H1 (cell line): ENCODE measurements around the gene DAPK2. TPM values are rescaled to one million over a fixed set of nuclear protein-coding genes. Genes with fewer than 3 reads are reported as not detected.

Experiments
- CTCF ChIA-PET: fragments of 300-600 bp; sonication (Branson Sonifier 250); formaldehyde crosslinking; loops from one replicate; lab custom pipeline; 2021; ENCODE audit not compliant: partially characterized antibody; lab: Charles Lee
- POLR2A ChIA-PET: fragments of 300-600 bp; sonication (Branson Sonifier 250); formaldehyde crosslinking; loops from one replicate; lab custom pipeline; 2021; ENCODE audit warnings: inconsistent platforms; ENCODE audit not compliant: partially characterized antibody; lab: Charles Lee
- DNase-seq, 2 experiments: peaks; one replicate each; pipeline versions ENCODE4 v3.0.0 to v3.0.0-alpha.2; 2010 to 2022; ENCODE audit warnings: low spot score in 2 of 2, low read depth in 1 of 2, mixed read lengths in 1 of 2
- FAIRE-seq: peaks from 2 replicates; lab custom pipeline; 2011; peaks lifted over from hg19 to GRCh38; lab: Jason Lieb, UNC
- H2AFZ ChIP-seq: 2 replicates; pipeline ENCODE4 v1.8.1; 2012; ENCODE audit warnings: low read length, inconsistent platforms
- H2AK5ac ChIP-seq: 2 replicates; pipeline ENCODE4 v1.6.1; 2013; ENCODE audit warnings: low read depth, low read length
- H2BK120ac ChIP-seq: replicated peaks from 2 replicates; pipeline ENCODE3; 2013; ENCODE audit warnings: low read depth, low read length, inconsistent platforms
- H2BK12ac ChIP-seq: 2 replicates; pipeline ENCODE4 v1.6.1; 2013; ENCODE audit warnings: low read depth, low read length
- H2BK15ac ChIP-seq: 2 replicates; pipeline ENCODE4 v1.6.1; 2013; ENCODE audit warnings: low read length
- H2BK20ac ChIP-seq: 2 replicates; pipeline ENCODE4 v1.6.1; 2013; ENCODE audit warnings: low read length
- H2BK5ac ChIP-seq: 2 replicates; pipeline ENCODE4 v1.6.1; 2013; ENCODE audit warnings: low read depth, low read length
- H3K14ac ChIP-seq: 2 replicates; pipeline ENCODE4 v1.6.1; 2013; ENCODE audit warnings: inconsistent platforms; ENCODE audit not compliant: insufficient read length
- H3K18ac ChIP-seq: 2 replicates; pipeline ENCODE4 v1.6.1; 2013; ENCODE audit warnings: low read length; ENCODE audit errors: extremely low read depth
- H3K23ac ChIP-seq: 2 replicates; pipeline ENCODE4 v1.6.1; 2013; ENCODE audit warnings: inconsistent platforms; ENCODE audit not compliant: insufficient read length
- H3K23me2 ChIP-seq: 2 replicates; pipeline ENCODE4 v1.6.1; 2013; ENCODE audit warnings: low read depth, low read length
- H3K27ac ChIP-seq: 2 replicates; pipeline ENCODE4 v1.6.1; 2011; ENCODE audit warnings: low read depth, low read length, inconsistent platforms
- H3K27me3 ChIP-seq, 4 experiments: replicated peaks in 1 of 4; 1 replicate in 1 of 4; 2 replicates in 3 of 4; pipeline versions ENCODE4 v1.6.1 to v1.8.1; 2011 to 2013; ENCODE audit warnings: low read length in 3 of 4, mild to moderate bottlenecking in 3 of 4, inconsistent platforms in 2 of 4, mixed read lengths in 2 of 4, moderate library complexity in 1 of 4; ENCODE audit not compliant: control insufficient read depth in 3 of 4, insufficient read depth in 3 of 4; ENCODE audit errors: extremely low read depth in 1 of 4
- H3K36me3 ChIP-seq, 4 experiments: 2 replicates each; pipeline versions ENCODE4 v1.6.1 to v1.8.1; 2011 to 2013; ENCODE audit warnings: mild to moderate bottlenecking in 4 of 4, low read length in 3 of 4, moderate library complexity in 2 of 4, control low read depth in 1 of 4, inconsistent platforms in 1 of 4; ENCODE audit not compliant: insufficient read depth in 4 of 4, control insufficient read depth in 2 of 4
- H3K4ac ChIP-seq: replicated peaks from 2 replicates; pipeline ENCODE3; 2013; ENCODE audit warnings: low read length, low read depth, mixed read lengths, inconsistent platforms; ENCODE audit not compliant: insufficient read length
- H3K4me1 ChIP-seq, 4 experiments: replicated peaks in 1 of 4; 1 replicate in 1 of 4; 2 replicates in 3 of 4; pipeline versions ENCODE4 v1.6.1 to v1.8.1; 2011 to 2013; ENCODE audit warnings: low read length in 3 of 4, inconsistent platforms in 2 of 4, mixed read lengths in 1 of 4; ENCODE audit not compliant: insufficient read depth in 4 of 4, control insufficient read depth in 3 of 4
- H3K4me2 ChIP-seq, 2 experiments: 2 replicates each; pipeline versions ENCODE4 v1.6.1 to v1.8.1; 2011 to 2013; ENCODE audit warnings: low read depth in 2 of 2, low read length in 2 of 2, control low read depth in 1 of 2, inconsistent platforms in 1 of 2, mild to moderate bottlenecking in 1 of 2; ENCODE audit not compliant: insufficient read depth in 1 of 2
- H3K4me3 ChIP-seq, 4 experiments: fragments of 200-600, 300-600 bp in 1 of 4; sonication (generic), shearing (Covaris generic), sonication (Bioruptor Twin) in 1 of 4; 2 replicates each; pipeline versions ENCODE4 v1.5.1 to v1.8.1; 2011 to 2016; ENCODE audit warnings: low read length in 4 of 4, low read depth in 3 of 4, control low read depth in 2 of 4, inconsistent platforms in 2 of 4, mild to moderate bottlenecking in 2 of 4, mixed read lengths in 1 of 4, moderate library complexity in 1 of 4; ENCODE audit not compliant: insufficient read depth in 2 of 4; ENCODE audit errors: extremely low read depth in 1 of 4
- H3K56ac ChIP-seq: replicated peaks from 2 replicates; pipeline ENCODE3; 2013; ENCODE audit warnings: low read depth, mild to moderate bottlenecking, mixed read lengths, low read length, inconsistent platforms; ENCODE audit not compliant: insufficient read length
- H3K79me1 ChIP-seq: 2 replicates; pipeline ENCODE4 v1.6.1; 2013; ENCODE audit warnings: low read depth, low read length, control low read depth
- H3K79me2 ChIP-seq, 2 experiments: 2 replicates each; pipeline versions ENCODE4 v1.6.1 to v1.8.1; 2012 to 2013; ENCODE audit warnings: low read length in 2 of 2, mild to moderate bottlenecking in 2 of 2, inconsistent platforms in 1 of 2; ENCODE audit not compliant: insufficient read depth in 2 of 2, control insufficient read depth in 1 of 2
- H3K9ac ChIP-seq, 4 experiments: replicated peaks in 1 of 4; 1 replicate in 1 of 4; 2 replicates in 3 of 4; pipeline versions ENCODE4 v1.6.1 to v1.8.1; 2011 to 2013; ENCODE audit warnings: low read depth in 3 of 4, low read length in 3 of 4, control low read depth in 2 of 4, mild to moderate bottlenecking in 2 of 4, moderate library complexity in 2 of 4, inconsistent platforms in 1 of 4; ENCODE audit errors: extremely low read depth in 1 of 4
- H3K9me3 ChIP-seq, 2 experiments: 2 replicates each; pipeline versions ENCODE4 v1.6.1 to v1.8.1; 2012 to 2013; ENCODE audit warnings: mild to moderate bottlenecking in 2 of 2, moderate library complexity in 2 of 2, control low read depth in 1 of 2, inconsistent platforms in 1 of 2, low read depth in 1 of 2, low read length in 1 of 2, mixed read lengths in 1 of 2; ENCODE audit not compliant: insufficient read depth in 2 of 2
- H4K20me1 ChIP-seq, 2 experiments: replicated peaks in 1 of 2; 2 replicates each; pipeline versions ENCODE3 to v1.8.1; 2011 to 2013; ENCODE audit warnings: inconsistent platforms in 2 of 2, low read length in 2 of 2, mild to moderate bottlenecking in 1 of 2; ENCODE audit not compliant: insufficient read depth in 2 of 2, control insufficient read depth in 1 of 2
- H4K5ac ChIP-seq: 2 replicates; pipeline ENCODE4 v1.6.1; 2013; ENCODE audit warnings: low read length, low read depth, mixed read lengths, inconsistent platforms; ENCODE audit not compliant: insufficient read length
- H4K8ac ChIP-seq: 2 replicates; pipeline ENCODE4 v1.8.0; 2013; ENCODE audit warnings: mild to moderate bottlenecking, moderate library complexity, low read length, inconsistent platforms; ENCODE audit not compliant: insufficient read depth; ENCODE audit errors: extremely low read depth
- H4K91ac ChIP-seq: replicated peaks from 2 replicates; pipeline ENCODE3; 2013; ENCODE audit warnings: low read length, mixed read lengths, inconsistent platforms; ENCODE audit not compliant: insufficient read length
- BRCA1 ChIP-seq: IDR thresholded peaks from 2 replicates; pipeline ENCODE4 v1.6.1; 2012; ENCODE audit warnings: low read depth, low read length, improper control_type of control experiment
- CBX5 ChIP-seq: fragments of 300-800, 300-1000 bp; sonication (generic); IDR thresholded peaks from 2 replicates; pipeline ENCODE4 v1.7.1; 2016; ENCODE audit warnings: antibody characterized with exemption, low read length, low read depth
- GTF2F1 ChIP-seq: IDR thresholded peaks from 2 replicates; pipeline ENCODE4 v1.6.1; 2012; ENCODE audit warnings: low read depth, low read length, improper control_type of control experiment, borderline replicate concordance
- HDAC6 ChIP-seq: IDR thresholded peaks from one replicate; pipeline ENCODE4 v1.7.1; 2012; ENCODE audit warnings: low read depth, mild to moderate bottlenecking, inconsistent platforms, low read length, moderate library complexity
- JUND ChIP-seq: IDR thresholded peaks from 2 replicates; pipeline ENCODE4 v1.6.1; 2011; ENCODE audit warnings: mild to moderate bottlenecking, improper control_type of control experiment, low read length
- NANOG ChIP-seq: IDR thresholded peaks from 2 replicates; pipeline ENCODE4 v1.6.1; 2011; ENCODE audit warnings: low read length, low read depth, mild to moderate bottlenecking, inconsistent platforms; ENCODE audit not compliant: insufficient read depth, poor library complexity, severe bottlenecking
- PHF8 ChIP-seq: fragments of 200-600 bp; sonication (generic); conservative IDR thresholded peaks from 2 replicates; pipeline ENCODE4 v1.7.1; 2012; ENCODE audit warnings: low read depth, mild to moderate bottlenecking, inconsistent platforms, low read length, moderate library complexity
- SIX5 ChIP-seq: IDR thresholded peaks from 2 replicates; pipeline ENCODE4 v1.6.1; 2011; ENCODE audit warnings: mild to moderate bottlenecking, low read depth, low read length
- SP4 ChIP-seq: IDR thresholded peaks from 2 replicates; pipeline ENCODE4 v1.6.1; 2012; ENCODE audit warnings: low read length, inconsistent platforms
- SRF ChIP-seq: IDR thresholded peaks from 2 replicates; pipeline ENCODE4 v1.6.1; 2011; ENCODE audit warnings: mild to moderate bottlenecking, low read depth, low read length, moderate library complexity
- YY1 ChIP-seq: IDR thresholded peaks from 2 replicates; pipeline ENCODE4 v1.6.1; 2011; ENCODE audit warnings: low read depth, mild to moderate bottlenecking, low read length
- WGBS, 2 experiments: shearing (Covaris generic) in 1 of 2; methylation state at CpG; one replicate each; pipeline versions ENCODE4 v1.1.6 to v1.1.7; 2013 to 2015; ENCODE audit warnings: low lambda C conversion rate in 2 of 2, mixed read lengths in 2 of 2, inconsistent platforms in 1 of 2, low coverage in 1 of 2, missing lambda C conversion rate in 1 of 2; ENCODE audit not compliant: insufficient replicate concordance in 2 of 2, insufficient coverage in 1 of 2, insufficient read length in 1 of 2; ENCODE audit errors: extremely low coverage in 1 of 2, missing lambda C conversion rate in 1 of 2; 5-methylcytosine and 5-hydroxymethylcytosine counted together
- polyA plus RNA-seq, 7 experiments: library from polyadenylated mRNA; depleted of rRNA in 3 of 7; stranded (reverse) in 5 of 7; unstranded in 2 of 7; fragments of >200 nt in 5 of 7; fragments of 200-250 nt in 2 of 7; gene quantifications; 1 replicate in 5 of 7; 2 replicates in 1 of 7; 4 replicates in 1 of 7; pipeline versions ENCODE4 v1.2.1 to v1.2.3, GENCODE V29; 2011 to 2013; ENCODE audit warnings: missing spikeins in 2 of 7, mixed read lengths in 2 of 7
- total RNA-seq: library from RNA; stranded (reverse); fragmentation: NEBNext Ultra II Directional; extraction: Animal tissue kit (Norgen Biotek cat#: 25700); gene quantifications from 2 replicates; pipeline ENCODE4 v1.2.1, GENCODE V29; 2021

DAPK2 gene
- total and polyA plus RNA-seq, 2 of the 8 experiments (the other 6 are each of a cell fraction or from before 2014, with no cell fraction given) = 1.8 to 2.9 TPM

GRCh38 chr15:63876085-63876662 lies 170.1 kb downstream of the DAPK2 start:
- DNase-seq (no peak), FAIRE-seq (no peak)
- H2BK15ac ChIP-seq = no peak overlapping the region
- H3K4me2 ChIP-seq = no peak overlapping the region
- H2AK5ac ChIP-seq = no peak overlapping the region
- H2BK5ac ChIP-seq = no peak overlapping the region
- H3K79me2 ChIP-seq = no peaks in the 10 kb centered on the region
- no peak overlapping the region for H3K14ac ChIP-seq
- ChIA-PET POLR2A (no interaction called here), CTCF (interaction anchor here (0.8 to 1.5 kb wide), 3 partner anchors 16 to 191 kb away, joined by 3 to 5 read pairs (median 4); no protein-coding TSS in a partner anchor)
- no peak overlapping the region for H3K4ac ChIP-seq
- H3K36me3 ChIP-seq = no peaks in the 10 kb centered on the region
- no peak overlapping the region for H3K27ac ChIP-seq
- H4K8ac ChIP-seq = no peak overlapping the region
- no peak overlapping the region for H3K23ac ChIP-seq
- no peak overlapping the region for H3K4me3 ChIP-seq
- no peak overlapping the region for H4K5ac ChIP-seq
- no peaks in the 10 kb centered on the region for H3K79me1 ChIP-seq
- H4K20me1 ChIP-seq = no peaks in the 10 kb centered on the region
- no peak overlapping the region for H3K56ac ChIP-seq
- peaks cover 0 to 4% of the 10 kb centered on the region in 2 experiments; a peak in 1 of 4 replicates for H3K9me3 ChIP-seq
- H3K18ac ChIP-seq = no peak overlapping the region; the same call in 1 of the 2 replicates
- no peak overlapping the region for H2BK12ac ChIP-seq
- WGBS, 2 experiments = 65% methylated on average over 9 of the region's 9 CpGs; no CpG with 5 or more reads in 1 of the 2 experiments
- no peak overlapping the region for H3K9ac ChIP-seq
- no peak overlapping the region for H2BK20ac ChIP-seq
- no peak overlapping the region for H2BK120ac ChIP-seq
- H4K91ac ChIP-seq = no peak overlapping the region
- no peak overlapping the region for H2AFZ ChIP-seq
- H3K4me1 ChIP-seq = peaks cover 3 to 19% (median 6%) of the 10 kb centered on the region in 4 experiments
- H3K23me2 ChIP-seq = no peaks in the 10 kb centered on the region
- no peaks in the 10 kb centered on the region for H3K27me3 ChIP-seq
- TF ChIP-seq GTF2F1 = no peak
- no peak for TF ChIP-seq CBX5
- TF ChIP-seq YY1 = no peak
- no peak for TF ChIP-seq PHF8
- TF ChIP-seq SIX5 = no peak
- TF ChIP-seq NANOG = no peak
- no peak for TF ChIP-seq SRF
- no peak for TF ChIP-seq JUND
- TF ChIP-seq HDAC6 = no peak
- TF ChIP-seq BRCA1 = no peak
- TF ChIP-seq SP4 = no peak
